Activated naive CD4-positive, alpha-beta T cell treated with anti-CD3 and anti-CD28 coated beads, Interleukin-2, amount 10 ng/mL, durations not matched to agents 7 days and 5 days (primary cell): ENCODE measurements around the gene TP53BP2.
"Not testable (repeated sequence)": the region's sequence is repeated elsewhere in the genome, so short reads cannot be mapped to it uniquely, and the experiment has no call there.

Experiments used
- CTCF ChIA-PET: fragments of 350-600 bp; sonication (Branson Sonifier 250); formaldehyde crosslinking; loops from one replicate; lab custom pipeline; 2021; ENCODE audit warnings: antibody characterized with exemption; lab: Charles Lee
- DNase-seq: peaks from one replicate; pipeline ENCODE4 v3.0.0-alpha.2; 2020
- H3K27ac Mint-ChIP-seq: one replicate; pipeline ENCODE4 v1.8.0; 2021; ENCODE audit warnings: mild to moderate bottlenecking, moderate library complexity, mixed read lengths
- H3K27me3 Mint-ChIP-seq: one replicate; pipeline ENCODE4 v1.8.0; 2021; ENCODE audit warnings: mild to moderate bottlenecking, mixed read lengths
- H3K36me3 Mint-ChIP-seq: one replicate; pipeline ENCODE4 v1.8.0; 2021; ENCODE audit warnings: mixed read lengths
- H3K4me1 Mint-ChIP-seq: one replicate; pipeline ENCODE4 v1.8.0; 2021; ENCODE audit warnings: mixed read lengths
- H3K4me3 Mint-ChIP-seq: one replicate; pipeline ENCODE4 v1.8.0; 2021; ENCODE audit warnings: mild to moderate bottlenecking, moderate library complexity, mixed read lengths
- H3K9me3 Mint-ChIP-seq: one replicate; pipeline ENCODE4 v1.8.0; 2021; ENCODE audit warnings: mixed read lengths

The TP53BP2 gene

DNA sequence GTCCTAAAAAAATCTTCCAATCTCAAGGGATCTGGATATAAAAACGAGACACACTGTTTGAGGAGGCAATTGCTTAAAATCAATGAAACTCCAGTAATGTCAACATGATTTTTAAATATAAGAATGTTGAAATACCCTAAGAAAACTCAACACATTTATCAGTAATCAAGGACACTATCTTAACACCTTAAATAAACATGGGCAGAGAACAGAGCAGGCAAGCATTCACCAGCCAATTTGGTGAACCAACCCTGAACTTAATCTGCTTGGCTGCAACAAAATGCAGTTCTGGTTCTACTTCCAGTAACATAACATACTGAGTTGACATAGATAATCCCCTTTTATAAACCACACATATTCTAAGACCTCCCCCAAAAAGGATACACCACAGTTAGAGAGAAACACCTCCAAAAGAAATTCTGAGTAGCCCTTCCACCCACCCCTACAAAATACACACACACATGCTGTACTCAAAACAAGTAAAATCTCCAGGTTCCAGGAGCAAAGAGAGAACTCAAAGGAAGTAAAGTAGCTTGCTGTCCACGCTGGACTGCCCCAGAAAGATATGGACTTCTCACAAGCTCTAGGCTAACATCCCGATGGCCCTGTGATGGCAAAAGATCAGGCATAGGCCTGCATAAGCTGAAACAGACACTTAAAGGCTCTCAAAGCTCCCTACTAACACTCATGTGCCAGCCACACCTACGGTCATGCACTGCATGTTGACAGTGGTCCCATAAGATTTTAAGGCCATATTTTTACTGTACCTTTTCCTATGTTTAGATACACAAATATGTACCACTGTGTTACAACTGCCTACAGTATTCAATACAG is 30.5 kb downstream of the TP53BP2 start:
- H3K9me3 Mint-ChIP-seq, result no peaks in the 10 kb centered on the region
- no peaks in the 10 kb centered on the region for H3K27me3 Mint-ChIP-seq
- no peak overlapping the region for H3K27ac Mint-ChIP-seq
- peaks cover 22% of the 10 kb centered on the region for H3K4me1 Mint-ChIP-seq
- no peak for DNase-seq
- H3K4me3 Mint-ChIP-seq, result no peak overlapping the region
- H3K36me3 Mint-ChIP-seq, result peaks cover 29% of the 10 kb centered on the region
- CTCF ChIA-PET, result no interaction called here

- H3K9me3 Mint-ChIP-seq, result no peaks in the 10 kb centered on the region
- no peaks in the 10 kb centered on the region for H3K27me3 Mint-ChIP-seq
- no peak overlapping the region for H3K4me3 Mint-ChIP-seq
- CTCF ChIA-PET, result interaction anchor here (1.8 kb wide), 1 partner anchor 11 kb away, joined by 6 read pairs; no protein-coding TSS in a partner anchor
- peaks cover 22% of the 10 kb centered on the region for H3K4me1 Mint-ChIP-seq
- no peak overlapping the region for H3K27ac Mint-ChIP-seq
- DNase-seq, result no peak
- H3K36me3 Mint-ChIP-seq, result peaks cover 24% of the 10 kb centered on the region
Measured at GRCh38 chr1:223813645-223814044, 32.1 kb downstream of the TP53BP2 start.

GRCh38 chr1:223811634-223812101 is 34.1 kb downstream of the TP53BP2 start:
- DNase-seq, result no peak
- Mint-ChIP-seq H3K9me3 (no peaks in the 10 kb centered on the region), H3K27me3 (no peaks in the 10 kb centered on the region), H3K36me3 (peaks cover 32% of the 10 kb centered on the region), H3K4me1 (peaks cover 22% of the 10 kb centered on the region), H3K4me3 (no peak overlapping the region), H3K27ac (no peak overlapping the region)
- CTCF ChIA-PET, result interaction anchor here (0.7 to 1.9 kb wide), 15 partner anchors 8 to 694 kb away, joined by 3 to 8 read pairs (median 4); partner anchors contain the start of genes FBXO28 and TP53BP2

DNA sequence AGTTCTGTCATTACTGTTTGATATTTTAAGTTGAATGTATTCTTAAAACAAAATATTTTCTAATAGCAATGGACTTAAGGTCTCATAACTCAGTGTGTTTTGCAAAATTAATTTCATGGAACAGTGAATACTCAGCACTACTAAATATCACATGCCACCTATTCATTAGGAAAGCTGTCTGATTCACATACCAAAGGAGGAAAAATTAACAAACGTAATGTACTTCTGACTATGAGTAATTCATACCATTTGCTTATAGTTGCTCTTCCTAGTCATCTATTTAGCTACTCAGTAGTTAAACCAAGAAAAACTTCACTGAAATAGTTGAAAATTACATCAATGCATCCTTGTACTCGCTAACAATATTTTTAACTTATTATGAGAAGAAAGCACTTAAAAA is 35.2 kb downstream of the TP53BP2 start:
- H3K36me3 Mint-ChIP-seq, result peaks cover 40% of the 10 kb centered on the region
- no peak overlapping the region for H3K4me3 Mint-ChIP-seq
- H3K9me3 Mint-ChIP-seq, result no peaks in the 10 kb centered on the region
- CTCF ChIA-PET, result interaction anchor here (1.1 to 1.9 kb wide), 5 partner anchors 9 to 523 kb away, joined by 3 to 8 read pairs (median 6); no protein-coding TSS in a partner anchor
- H3K27me3 Mint-ChIP-seq, result no peaks in the 10 kb centered on the region
- H3K4me1 Mint-ChIP-seq, result peaks cover 22% of the 10 kb centered on the region
- H3K27ac Mint-ChIP-seq, result no peak overlapping the region
- DNase-seq, result no peak

DNA sequence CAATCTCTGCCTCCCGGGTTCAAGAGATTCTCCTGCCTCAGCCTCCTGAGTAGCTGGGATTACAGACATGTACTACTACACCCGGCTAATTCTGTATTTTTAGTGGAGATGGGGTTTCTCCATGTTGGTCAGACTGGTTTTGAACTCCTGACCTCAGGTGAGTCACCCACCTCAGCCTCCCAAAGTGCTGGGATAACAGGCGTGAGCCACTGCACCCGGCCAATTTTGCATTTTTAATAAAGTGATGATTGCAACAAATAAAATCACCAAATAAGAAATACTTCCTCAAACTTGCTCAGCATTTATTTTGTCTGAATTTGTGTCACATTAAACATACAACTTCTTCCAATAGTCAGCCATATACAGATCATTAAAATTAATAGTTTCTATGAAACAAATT is 35.8 kb downstream of the TP53BP2 start:
- not testable (repeated sequence) for H3K4me3 Mint-ChIP-seq, H3K27ac Mint-ChIP-seq, DNase-seq, H3K27me3 Mint-ChIP-seq, H3K9me3 Mint-ChIP-seq
- Mint-ChIP-seq H3K36me3 (peaks cover 42% of the 10 kb centered on the region), H3K4me1 (peaks cover 19% of the 10 kb centered on the region)
- CTCF ChIA-PET, result interaction anchor here (1.0 kb wide), 1 partner anchor 114 kb away, joined by 3 read pairs; no protein-coding TSS in a partner anchor

DNA sequence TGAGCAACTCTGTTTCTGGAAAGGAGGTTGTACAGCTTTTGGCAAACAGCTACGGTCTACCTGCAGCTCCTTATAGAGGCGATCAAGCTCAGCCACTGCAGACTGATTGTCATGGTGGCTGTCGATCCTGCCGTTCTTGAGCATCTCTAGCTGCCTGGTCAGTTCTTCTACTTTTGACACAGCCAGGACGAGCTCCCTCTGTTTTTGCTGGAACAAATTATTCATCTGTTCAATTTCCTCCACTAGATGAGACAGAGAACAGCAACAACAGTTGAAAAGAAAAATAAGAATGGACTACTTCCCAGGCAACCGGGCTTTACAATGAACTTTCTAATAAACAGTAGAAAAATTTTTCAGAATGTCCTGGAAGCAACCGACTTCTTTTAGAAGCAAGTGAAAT is 42.5 kb downstream of the TP53BP2 start:
- no peak for DNase-seq
- Mint-ChIP-seq H3K27me3 (no peaks in the 10 kb centered on the region), H3K27ac (no peak overlapping the region), H3K4me3 (no peak overlapping the region), H3K9me3 (no peaks in the 10 kb centered on the region), H3K36me3 (peaks cover 53% of the 10 kb centered on the region), H3K4me1 (no peaks in the 10 kb centered on the region)
- CTCF ChIA-PET, result interaction anchor here (1.2 kb wide), 1 partner anchor 9 kb away, joined by 4 read pairs; no protein-coding TSS in a partner anchor

DNA sequence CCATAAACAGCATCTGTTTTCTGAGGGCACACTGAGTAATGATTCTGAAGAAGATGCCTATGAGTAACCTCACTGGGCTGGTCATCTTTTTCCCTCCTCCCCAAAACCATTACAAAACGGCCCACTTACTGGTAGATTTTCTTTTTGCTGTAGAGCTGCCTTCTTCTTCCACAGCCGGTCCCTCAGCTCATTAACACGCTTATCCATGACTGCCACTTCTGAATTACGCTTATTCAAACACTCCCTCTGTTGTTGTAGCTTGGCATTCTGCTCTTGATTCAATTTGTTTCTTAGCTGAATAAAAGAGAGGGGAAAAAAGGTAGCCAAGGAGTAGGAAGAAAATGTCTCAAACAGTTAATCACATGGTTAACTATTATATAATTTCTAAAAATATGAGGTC is 43.1 kb downstream of the TP53BP2 start:
- Mint-ChIP-seq H3K4me1 (no peaks in the 10 kb centered on the region), H3K36me3 (peaks cover 52% of the 10 kb centered on the region), H3K9me3 (no peaks in the 10 kb centered on the region), H3K4me3 (no peak overlapping the region), H3K27me3 (no peaks in the 10 kb centered on the region), H3K27ac (no peak overlapping the region)
- CTCF ChIA-PET, result interaction anchor here (1.2 kb wide), 1 partner anchor 9 kb away, joined by 4 read pairs; no protein-coding TSS in a partner anchor
- no peak for DNase-seq

DNA sequence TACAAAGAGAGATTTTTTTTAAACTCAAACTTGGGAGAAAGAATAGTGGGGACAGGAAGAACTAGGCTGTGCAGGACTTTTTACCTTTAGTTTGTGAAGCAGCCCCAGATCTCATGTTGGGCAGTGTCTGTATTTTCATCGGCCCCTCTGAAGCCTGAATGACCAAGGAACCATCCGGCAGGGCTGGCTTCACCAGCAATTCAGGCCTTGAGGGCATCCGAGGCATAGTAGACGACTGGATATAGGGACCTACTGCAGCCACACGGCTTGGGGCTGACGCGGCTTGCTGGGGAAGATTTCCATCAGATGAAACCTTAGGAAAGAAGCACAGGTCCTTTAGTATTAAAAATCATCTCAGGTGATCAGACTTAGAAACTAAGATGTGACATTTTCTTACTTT is 43.7 kb downstream of the TP53BP2 start:
- peaks cover 49% of the 10 kb centered on the region for H3K36me3 Mint-ChIP-seq
- no peak overlapping the region for H3K4me3 Mint-ChIP-seq
- H3K4me1 Mint-ChIP-seq, result no peaks in the 10 kb centered on the region
- H3K27ac Mint-ChIP-seq, result peak overlapping the region; percentile 29
- CTCF ChIA-PET, result no interaction called here
- H3K9me3 Mint-ChIP-seq, result no peaks in the 10 kb centered on the region
- no peaks in the 10 kb centered on the region for H3K27me3 Mint-ChIP-seq
- DNase-seq, result no peak

DNA sequence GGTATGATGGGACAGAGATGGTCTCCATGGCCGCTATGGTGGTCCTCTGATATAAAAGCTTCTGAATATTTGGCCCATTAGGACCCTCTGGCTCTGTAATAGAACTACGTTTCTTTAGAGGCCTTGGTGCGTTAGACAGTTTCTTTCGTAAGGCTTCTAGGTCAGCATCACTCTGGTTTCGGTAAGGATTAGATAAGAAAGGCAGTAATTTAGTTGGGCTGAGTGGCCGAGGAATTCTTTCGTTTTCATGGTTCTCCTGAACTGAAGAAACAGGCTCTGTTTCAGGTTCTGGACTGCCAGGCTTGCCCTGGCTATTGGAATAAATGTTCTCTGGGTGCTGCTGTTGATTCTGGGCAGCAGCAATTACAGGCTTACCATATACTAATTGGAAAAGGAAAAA is 49.5 kb downstream of the TP53BP2 start:
- Mint-ChIP-seq H3K27ac (no peak overlapping the region), H3K4me1 (peaks cover 4% of the 10 kb centered on the region), H3K27me3 (no peaks in the 10 kb centered on the region), H3K36me3 (peaks cover 31% of the 10 kb centered on the region), H3K9me3 (no peaks in the 10 kb centered on the region), H3K4me3 (no peak overlapping the region)
- CTCF ChIA-PET, result no interaction called here
- no peak for DNase-seq

DNA sequence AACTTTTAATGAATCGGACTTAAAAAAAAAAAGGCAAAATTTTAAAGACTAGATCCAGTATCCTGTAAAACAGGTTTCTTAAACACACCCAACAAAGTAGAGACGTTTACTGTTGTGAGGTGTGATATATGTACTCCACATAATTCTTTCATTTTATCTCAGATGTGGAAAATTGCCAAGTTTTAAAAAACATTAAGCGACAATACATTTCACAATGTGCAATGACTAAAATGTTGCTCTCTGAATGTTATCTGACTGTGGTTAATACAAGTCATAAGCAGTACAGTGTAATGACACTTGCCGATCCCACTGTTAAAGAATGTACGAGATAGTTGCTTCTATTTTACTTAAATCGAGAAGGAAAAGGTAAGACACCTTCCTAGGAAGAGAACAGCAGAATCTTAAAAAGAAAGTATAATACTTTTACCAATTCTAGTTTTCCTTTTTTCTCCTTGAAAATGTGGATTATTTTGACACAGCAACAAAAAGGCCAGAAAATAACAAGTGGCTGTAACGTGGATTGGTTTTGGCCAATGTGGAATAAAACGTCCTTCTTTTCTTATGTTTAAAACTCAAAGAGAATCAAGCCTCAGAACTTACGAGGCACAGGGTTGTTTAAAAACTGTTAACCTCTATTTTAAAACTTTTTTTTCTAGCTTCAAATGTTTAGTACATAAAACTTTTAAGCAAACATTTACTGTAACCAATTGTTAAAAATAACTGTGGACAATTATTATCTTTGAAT is 51.4 kb downstream of the TP53BP2 start:
- no peaks in the 10 kb centered on the region for H3K9me3 Mint-ChIP-seq
- DNase-seq, result no peak
- no peaks in the 10 kb centered on the region for H3K27me3 Mint-ChIP-seq
- no peak overlapping the region for H3K4me3 Mint-ChIP-seq
- no peak overlapping the region for H3K27ac Mint-ChIP-seq
- H3K4me1 Mint-ChIP-seq, result peaks cover 4% of the 10 kb centered on the region
- peaks cover 21% of the 10 kb centered on the region for H3K36me3 Mint-ChIP-seq
- CTCF ChIA-PET, result interaction anchor here (1.1 kb wide), 1 partner anchor 10 kb away, joined by 4 read pairs; no protein-coding TSS in a partner anchor

DNA sequence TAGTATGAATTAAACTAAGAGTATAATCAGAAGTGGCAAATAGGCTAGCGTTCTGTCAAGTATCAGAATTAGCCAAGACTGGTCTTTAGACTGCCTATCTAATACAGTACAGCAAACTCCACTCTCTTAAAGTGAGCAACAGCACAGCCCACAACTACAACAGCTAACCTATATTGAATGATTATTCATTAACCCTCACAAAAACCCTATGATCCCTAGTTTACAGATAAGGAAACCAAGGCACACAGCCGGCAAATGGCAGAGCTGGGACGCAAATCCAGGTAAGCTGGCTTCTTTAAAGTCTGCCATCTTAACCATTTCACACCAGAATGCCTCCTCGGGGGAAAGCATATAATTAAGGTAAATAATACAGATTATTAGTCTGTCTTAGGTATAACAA is 52.0 kb downstream of the TP53BP2 start:
- DNase-seq, result no peak
- Mint-ChIP-seq H3K27ac (no peak overlapping the region), H3K9me3 (no peaks in the 10 kb centered on the region), H3K27me3 (no peaks in the 10 kb centered on the region), H3K4me3 (no peak overlapping the region), H3K4me1 (peaks cover 4% of the 10 kb centered on the region), H3K36me3 (peaks cover 25% of the 10 kb centered on the region)
- CTCF ChIA-PET, result interaction anchor here (1.1 kb wide), 1 partner anchor 11 kb away, joined by 4 read pairs; no protein-coding TSS in a partner anchor

DNA sequence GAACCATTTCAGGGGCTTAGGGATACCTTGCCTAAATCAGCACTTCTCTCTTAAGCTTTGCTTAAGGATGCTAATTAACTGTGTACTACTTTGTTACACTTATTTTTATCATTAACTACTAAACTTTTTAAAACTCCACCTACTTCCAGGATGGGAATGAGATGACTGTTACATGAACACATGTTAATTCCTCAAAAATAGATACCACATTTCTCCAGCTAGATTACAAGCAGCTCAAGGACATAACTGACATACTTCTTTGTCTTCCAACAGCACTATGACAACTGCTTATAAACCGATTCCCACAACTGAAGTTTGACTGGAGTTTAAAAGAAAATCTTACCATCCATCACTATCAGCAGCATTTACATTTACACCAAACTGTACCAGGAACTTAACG is 53.7 kb downstream of the TP53BP2 start:
- CTCF ChIA-PET, result no interaction called here
- Mint-ChIP-seq H3K27ac (no peak overlapping the region), H3K9me3 (no peaks in the 10 kb centered on the region), H3K4me1 (peaks cover 4% of the 10 kb centered on the region), H3K27me3 (no peaks in the 10 kb centered on the region), H3K4me3 (no peak overlapping the region), H3K36me3 (peaks cover 26% of the 10 kb centered on the region)
- DNase-seq, result no peak

DNA sequence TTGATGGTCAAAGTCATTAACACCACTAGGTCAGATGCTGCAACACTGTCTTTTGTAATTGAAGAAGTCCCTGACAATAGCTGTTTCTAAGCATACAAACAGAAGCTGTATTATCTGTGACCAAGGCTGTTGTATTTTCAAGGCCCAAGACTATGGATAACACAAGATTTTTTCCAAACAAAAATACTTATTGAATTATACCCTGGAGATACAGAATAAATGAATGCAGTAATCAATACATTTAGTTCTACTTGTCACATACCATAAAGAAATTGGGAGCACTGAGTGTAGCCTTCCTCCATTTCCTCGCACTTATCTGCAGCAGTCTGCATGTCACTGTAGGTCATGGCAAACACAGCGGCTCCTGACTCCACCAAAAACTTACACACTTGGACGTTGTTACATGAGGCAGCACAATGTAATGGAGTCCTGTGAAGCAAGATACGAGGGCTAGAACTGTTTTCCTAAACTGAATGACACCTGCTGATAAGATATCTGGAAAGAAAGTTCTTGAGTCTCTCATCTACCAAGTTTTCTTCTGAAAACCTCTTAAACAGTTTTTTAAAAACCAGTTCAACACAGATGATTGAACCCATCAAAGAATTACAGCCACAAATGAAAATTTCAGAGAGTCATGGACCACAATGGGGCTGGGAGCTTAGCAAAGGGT is 56.9 kb downstream of the TP53BP2 start:
- CTCF ChIA-PET, result no interaction called here
- Mint-ChIP-seq H3K36me3 (peaks cover 28% of the 10 kb centered on the region), H3K27me3 (no peaks in the 10 kb centered on the region)

DNA sequence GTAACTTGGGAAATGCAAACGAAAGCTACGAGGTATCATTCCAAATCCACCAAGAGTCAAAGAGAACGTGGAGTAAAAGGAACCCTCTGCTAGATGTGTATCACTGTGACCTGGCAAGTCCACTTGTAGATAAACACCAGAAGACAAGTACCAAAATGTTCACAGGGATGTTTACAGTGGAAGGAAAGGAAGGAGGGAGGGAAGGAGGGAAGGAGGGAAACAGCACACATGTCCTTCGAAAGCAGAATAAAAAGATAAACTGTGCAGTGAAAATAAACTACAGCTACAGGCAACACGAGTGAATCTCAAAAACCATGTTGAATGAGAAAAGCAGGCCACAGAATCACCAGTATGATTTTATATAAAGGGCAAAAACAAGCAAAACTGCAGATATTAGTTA is 59.9 kb downstream of the TP53BP2 start:
- H3K27ac Mint-ChIP-seq, result no peak overlapping the region
- H3K9me3 Mint-ChIP-seq, result no peaks in the 10 kb centered on the region
- peaks cover 25% of the 10 kb centered on the region for H3K36me3 Mint-ChIP-seq
- H3K4me3 Mint-ChIP-seq, result no peak overlapping the region
- CTCF ChIA-PET, result no interaction called here
- no peaks in the 10 kb centered on the region for H3K4me1 Mint-ChIP-seq
- no peak for DNase-seq
- no peaks in the 10 kb centered on the region for H3K27me3 Mint-ChIP-seq

More for the DNA sequence above, 56.9 kb downstream of the TP53BP2 start:
- H3K4me1 Mint-ChIP-seq, result peaks cover 4% of the 10 kb centered on the region
- no peak for DNase-seq
- H3K9me3 Mint-ChIP-seq, result no peaks in the 10 kb centered on the region
- H3K27ac Mint-ChIP-seq, result peak overlapping the region; percentile 13
- no peak overlapping the region for H3K4me3 Mint-ChIP-seq
